GM13976 (cell line): Measurements from ENCODE around the gene H6PD.

ENCODE experiments used
- DNase-seq: peaks from one replicate; pipeline ENCODE4 v3.0.0; 2012; ENCODE audit warnings: low spot score
- in situ Hi-C: fragments of 300-500 bp; cut with MboI; formaldehyde crosslinking; loops from one replicate; pipeline ENCODE4 v1.12.0; 2022; ENCODE audit warnings: low sequenced_read_pairs, mixed read lengths, inconsistent platforms; ENCODE audit not compliant: unreplicated experiment
- TF ChIP-seq, protein P1 (sequence below): IDR thresholded peaks from 2 replicates; pipeline ENCODE4 v1.5.1; 2012; ENCODE audit warnings: borderline replicate concordance, mild to moderate bottlenecking; ENCODE audit not compliant: insufficient read depth; ENCODE audit errors: extremely low read depth, missing control alignments, control extremely low read depth

Gene H6PD

DNA sequence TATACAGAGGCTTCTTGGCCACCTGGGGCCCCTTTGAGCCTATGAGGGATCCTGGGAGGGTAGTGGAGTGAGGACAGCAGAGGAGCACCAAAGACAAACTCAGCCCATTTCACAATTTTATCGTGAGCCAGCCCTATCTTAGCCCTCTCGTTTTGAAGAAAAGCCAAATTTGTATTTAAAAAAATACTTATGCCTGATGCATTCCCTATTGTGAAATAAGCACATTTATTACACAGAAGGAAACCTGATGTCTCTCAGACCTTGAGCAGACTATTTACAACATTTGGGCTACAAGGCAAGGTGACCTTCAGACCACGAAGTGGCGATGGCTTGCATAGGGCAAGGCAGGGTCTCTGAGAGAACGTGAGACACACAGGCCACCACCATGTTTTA is 41.3 kb upstream of the H6PD start:
- TF ChIP-seq, protein P1, sequence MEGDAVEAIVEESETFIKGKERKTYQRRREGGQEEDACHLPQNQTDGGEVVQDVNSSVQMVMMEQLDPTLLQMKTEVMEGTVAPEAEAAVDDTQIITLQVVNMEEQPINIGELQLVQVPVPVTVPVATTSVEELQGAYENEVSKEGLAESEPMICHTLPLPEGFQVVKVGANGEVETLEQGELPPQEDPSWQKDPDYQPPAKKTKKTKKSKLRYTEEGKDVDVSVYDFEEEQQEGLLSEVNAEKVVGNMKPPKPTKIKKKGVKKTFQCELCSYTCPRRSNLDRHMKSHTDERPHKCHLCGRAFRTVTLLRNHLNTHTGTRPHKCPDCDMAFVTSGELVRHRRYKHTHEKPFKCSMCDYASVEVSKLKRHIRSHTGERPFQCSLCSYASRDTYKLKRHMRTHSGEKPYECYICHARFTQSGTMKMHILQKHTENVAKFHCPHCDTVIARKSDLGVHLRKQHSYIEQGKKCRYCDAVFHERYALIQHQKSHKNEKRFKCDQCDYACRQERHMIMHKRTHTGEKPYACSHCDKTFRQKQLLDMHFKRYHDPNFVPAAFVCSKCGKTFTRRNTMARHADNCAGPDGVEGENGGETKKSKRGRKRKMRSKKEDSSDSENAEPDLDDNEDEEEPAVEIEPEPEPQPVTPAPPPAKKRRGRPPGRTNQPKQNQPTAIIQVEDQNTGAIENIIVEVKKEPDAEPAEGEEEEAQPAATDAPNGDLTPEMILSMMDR = no peak
- in situ Hi-C loops = no loop called here

DNA sequence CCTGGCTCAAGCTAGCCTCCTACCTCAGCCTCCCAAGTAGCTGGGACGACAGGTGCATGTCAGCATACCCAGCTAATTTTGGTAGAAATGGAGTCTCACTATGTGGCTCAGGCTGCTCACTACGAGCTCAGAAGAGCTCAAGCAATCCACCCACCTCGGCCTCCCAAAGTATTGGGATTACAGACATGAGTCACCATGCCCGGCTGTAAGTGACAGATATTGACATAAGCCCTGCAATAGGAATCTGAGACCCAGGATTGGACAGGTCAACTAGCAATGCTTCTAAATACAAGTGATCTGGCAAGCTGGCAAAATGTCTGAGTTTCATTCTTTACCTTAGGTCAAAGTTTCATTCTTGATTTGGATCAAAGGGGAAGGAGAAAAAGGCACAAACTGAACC is 40.5 kb upstream of the H6PD start:
- TF ChIP-seq, protein P1 = no peak
- in situ Hi-C loops = no loop called here
- DNase-seq = no peak

More for the DNA sequence above, 41.3 kb upstream of the H6PD start:
- no peak for DNase-seq

DNA sequence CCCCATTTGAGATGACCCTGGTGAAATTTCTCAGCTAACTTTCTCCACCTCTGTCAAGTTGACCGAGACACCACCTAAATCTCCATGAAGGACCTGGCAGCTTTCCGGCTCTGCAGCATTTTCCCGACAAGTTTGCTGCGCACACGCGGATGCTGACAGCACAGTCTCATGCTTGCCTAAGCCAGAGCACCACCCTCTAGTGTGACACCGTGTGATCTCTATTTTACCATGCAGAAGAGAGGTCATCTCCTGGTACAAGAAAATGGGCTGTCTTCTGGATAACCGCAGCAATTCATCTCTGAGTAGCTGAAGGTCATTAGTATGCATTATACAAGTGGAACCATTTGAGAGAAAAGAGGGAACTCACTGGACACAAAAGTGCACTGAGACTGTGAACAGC is 38.9 kb upstream of the H6PD start:
- DNase-seq = no peak
- TF ChIP-seq, protein P1 = no peak
- in situ Hi-C loops = loop anchor here (5.0 kb wide), 1 partner anchor 83 kb away; no protein-coding TSS in a partner anchor

DNA sequence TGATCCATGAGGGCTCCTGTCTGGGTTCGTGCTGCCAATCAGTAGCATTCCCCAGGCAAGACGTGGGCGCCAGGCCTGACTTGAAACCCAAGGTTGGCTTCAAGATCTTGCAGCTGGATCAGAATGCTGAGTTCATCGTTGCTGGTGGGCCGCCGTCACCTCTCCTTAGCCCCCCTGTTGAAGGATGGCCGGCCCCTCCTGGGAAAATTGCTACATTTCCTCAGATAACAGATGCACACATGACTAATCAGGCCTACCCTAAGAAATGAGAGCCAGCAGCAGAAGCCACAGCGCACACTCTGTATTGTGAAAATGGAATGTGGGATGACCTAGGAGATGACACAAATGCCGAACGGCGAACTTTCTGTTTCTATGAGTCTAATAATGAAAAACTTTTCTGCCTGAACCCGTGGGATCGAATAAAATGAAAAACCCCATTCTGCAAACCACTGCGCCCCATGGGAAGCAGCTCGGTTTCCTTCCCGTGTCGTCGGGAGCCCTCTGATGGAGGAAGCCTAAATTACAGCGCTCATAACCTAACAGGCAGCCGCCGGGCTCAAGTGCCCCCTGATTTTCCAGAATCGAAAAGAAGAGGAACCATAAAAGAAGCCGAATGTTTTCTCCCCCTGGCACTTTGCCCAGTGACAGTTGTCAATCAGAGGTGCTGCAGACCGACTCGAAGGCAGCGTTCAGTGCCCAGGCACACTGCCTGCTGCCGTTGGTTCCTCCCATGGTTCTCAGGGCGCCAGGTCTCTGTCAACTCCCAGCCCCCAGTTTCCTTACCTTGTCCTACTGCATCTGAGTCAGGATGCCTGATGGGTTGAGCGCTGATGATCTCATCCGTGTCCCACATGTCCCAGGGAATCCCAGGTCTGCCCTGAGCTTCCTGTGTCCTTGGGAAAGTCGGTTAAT is 38.2 kb upstream of the H6PD start:
- peak; percentile 77 for DNase-seq
- in situ Hi-C loops = loop anchor here (5.0 kb wide), 1 partner anchor 84 kb away; no protein-coding TSS in a partner anchor
- TF ChIP-seq, protein P1 = peak; percentile 67

DNA sequence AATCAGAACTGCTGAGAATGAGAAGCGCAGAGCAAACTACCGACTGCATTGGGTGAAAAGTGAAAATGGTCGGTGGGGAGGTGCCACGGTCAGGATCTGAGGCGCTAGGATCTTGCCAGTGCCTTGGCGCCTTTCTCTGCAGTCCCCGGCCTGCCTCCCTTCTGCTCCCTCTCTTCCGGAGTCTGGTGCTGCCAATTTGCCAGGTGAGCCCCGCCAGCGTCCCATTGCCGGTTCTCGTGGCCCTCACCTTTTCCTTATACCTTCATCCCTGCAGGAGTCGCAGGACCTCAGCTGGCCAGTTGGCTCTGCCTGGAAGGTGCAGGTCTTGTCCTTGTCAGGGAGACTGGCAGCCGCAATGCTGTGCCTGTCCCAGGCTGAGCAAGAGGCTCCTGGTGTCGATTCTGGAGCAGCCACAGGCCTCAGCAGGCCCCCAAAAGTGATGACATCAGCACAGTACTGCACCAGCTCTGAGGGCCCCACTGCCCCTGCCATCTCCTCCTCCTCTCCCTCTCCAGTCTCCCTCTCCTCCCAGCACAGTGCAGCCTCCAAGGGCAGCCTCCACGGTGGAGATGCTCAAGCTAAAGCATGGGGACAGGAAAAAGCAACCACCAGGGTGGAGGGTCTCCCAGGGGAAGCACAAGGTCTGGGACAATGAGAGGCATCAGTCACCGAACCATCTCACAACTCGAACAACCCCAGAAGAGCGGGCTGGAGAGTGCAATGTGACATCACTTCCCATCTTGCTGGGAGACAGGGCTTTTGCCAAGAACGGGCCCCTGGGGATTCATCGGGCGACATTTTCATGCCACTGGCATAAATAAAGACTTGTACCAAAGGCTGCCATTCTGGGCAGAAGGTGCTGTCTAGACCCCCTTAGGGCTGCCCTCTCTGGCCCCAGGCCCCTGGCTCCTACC is 37.1 kb upstream of the H6PD start:
- no peak for DNase-seq
- TF ChIP-seq, protein P1 = no peak
- in situ Hi-C loops = loop anchor here (5.0 kb wide), 1 partner anchor 85 kb away; no protein-coding TSS in a partner anchor

DNA sequence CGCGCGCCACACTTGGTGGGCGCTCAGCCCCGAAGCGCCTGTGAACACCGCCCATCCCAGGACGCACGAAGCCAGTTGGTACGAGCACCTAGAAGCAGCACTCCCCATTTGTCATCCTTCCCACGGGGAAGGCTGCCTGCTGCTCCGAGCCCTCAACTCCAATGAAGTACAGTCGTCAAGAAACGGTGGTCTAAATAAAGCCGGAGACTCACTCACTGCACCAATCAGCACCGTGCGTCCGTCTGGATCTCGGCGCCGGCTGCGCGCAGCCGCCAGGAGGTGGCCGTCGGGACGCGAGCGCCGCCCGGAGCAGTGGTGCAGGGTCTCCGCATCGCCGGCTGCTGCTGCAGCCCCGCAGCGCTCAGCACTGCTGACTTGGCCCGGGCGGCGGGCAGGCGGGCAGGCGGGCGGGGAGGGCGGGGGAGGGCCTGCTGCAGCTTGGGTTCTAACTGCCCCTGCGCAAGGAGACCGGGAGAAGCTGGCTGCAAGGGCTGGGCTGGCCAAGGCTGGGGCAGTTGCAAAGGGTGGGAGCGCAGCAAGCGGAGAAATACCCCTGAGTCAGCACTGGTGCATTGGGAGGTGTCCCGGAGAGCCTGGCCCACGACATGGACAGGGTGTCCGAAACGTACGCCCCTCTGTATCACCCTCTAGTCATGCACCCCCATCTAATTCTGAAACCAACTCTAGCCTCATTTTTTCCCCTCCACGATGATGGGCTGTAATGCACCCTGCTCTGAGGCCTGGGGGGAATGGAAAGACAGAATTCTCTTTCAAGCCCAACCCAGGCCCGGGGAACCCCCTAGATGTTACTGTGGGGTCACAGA is 35.8 kb upstream of the H6PD start:
- in situ Hi-C loops = loop anchor here (5.0 kb wide), 1 partner anchor 86 kb away; no protein-coding TSS in a partner anchor
- TF ChIP-seq, protein P1 = peak; percentile 3
- no peak for DNase-seq
